ENCODE measurements around the gene GAB4.

The GAB4 gene

GRCh38 chr22:16912281-16912680 is 95.7 kb downstream of the GAB4 start:
- no peak for DNase-seq (ENCODE audit: low spot score)
